Measurements from ENCODE around the gene ERRFI1.

The ERRFI1 gene

DNA sequence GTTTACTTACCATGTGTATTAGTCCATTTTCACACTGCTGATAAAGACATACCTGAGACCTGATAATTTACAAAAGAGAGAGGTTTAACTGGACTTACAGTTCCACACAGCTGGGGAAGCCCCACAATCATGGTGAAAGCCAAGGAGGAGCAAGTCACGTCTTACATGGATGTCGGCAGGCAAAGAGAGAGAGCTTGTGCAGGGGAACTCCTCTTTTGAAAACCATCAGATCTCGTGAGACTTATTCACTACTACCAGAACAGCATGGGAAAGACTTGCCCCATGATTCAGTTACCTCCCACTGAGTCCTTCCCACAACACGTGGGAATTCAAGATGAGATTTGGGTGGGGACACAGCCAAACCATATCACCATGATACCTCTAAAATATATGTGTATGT, 39.3 kb upstream of the ERRFI1 start:
- no peak for TF ChIP-seq CTCF (IDR thresholded peaks at IDR 0.05; ENCODE audit: low read depth, low read length)
- Histone ChIP-seq H3K27ac (no peak overlapping the region), H3K9me3 (ENCODE audit: severe bottlenecking) (peaks cover 3% of the 10 kb centered on the region), H3K4me3 (ENCODE audit: low read depth, low read length) (no peak overlapping the region), H3K36me3 (no peaks in the 10 kb centered on the region), H3K27me3 (ENCODE audit: insufficient read depth, low read depth, severe bottlenecking) (no peaks in the 10 kb centered on the region)
- DNase-seq = no peak

- TF ChIP-seq CTCF (IDR thresholded peaks at IDR 0.05; ENCODE audit: low read depth, low read length) = no peak
- no peak for DNase-seq
- Histone ChIP-seq H3K9me3 (ENCODE audit: severe bottlenecking) (no peaks in the 10 kb centered on the region), H3K4me3 (ENCODE audit: low read depth, low read length) (no peak overlapping the region), H3K36me3 (no peaks in the 10 kb centered on the region), H3K27me3 (ENCODE audit: insufficient read depth, low read depth, severe bottlenecking) (no peaks in the 10 kb centered on the region), H3K27ac (no peak overlapping the region)
These were observed 37.4 kb upstream of the ERRFI1 start for GRCh38 chr1:8063298-8064036.

DNA sequence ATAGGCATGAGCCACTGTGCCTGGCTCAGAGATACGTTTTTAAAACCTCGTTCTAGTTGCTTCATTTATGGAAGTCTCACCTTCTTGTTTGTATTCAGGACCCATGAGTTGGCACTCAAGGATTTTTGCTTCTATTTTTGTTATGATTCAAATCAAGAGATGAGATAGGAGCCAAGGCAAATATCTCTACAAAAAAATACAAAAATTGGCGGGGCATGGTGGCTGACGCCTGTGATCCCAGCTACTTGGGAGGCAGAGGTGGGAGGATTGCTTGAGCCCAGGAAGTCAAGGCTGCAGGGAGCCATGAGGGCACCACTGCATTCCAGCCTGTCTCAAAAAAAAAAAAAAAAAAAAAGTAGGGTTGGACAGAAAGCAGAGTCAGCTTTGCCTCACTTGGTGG, 36.8 kb upstream of the ERRFI1 start:
- Histone ChIP-seq H3K27me3 (ENCODE audit: insufficient read depth, low read depth, severe bottlenecking) (no peaks in the 10 kb centered on the region), H3K9me3 (ENCODE audit: severe bottlenecking) (no peaks in the 10 kb centered on the region), H3K4me3 (ENCODE audit: low read depth, low read length) (no peak overlapping the region), H3K36me3 (no peaks in the 10 kb centered on the region), H3K27ac (no peak overlapping the region)
- no peak for DNase-seq
- TF ChIP-seq CTCF (IDR thresholded peaks at IDR 0.05; ENCODE audit: low read depth, low read length) = no peak

DNA sequence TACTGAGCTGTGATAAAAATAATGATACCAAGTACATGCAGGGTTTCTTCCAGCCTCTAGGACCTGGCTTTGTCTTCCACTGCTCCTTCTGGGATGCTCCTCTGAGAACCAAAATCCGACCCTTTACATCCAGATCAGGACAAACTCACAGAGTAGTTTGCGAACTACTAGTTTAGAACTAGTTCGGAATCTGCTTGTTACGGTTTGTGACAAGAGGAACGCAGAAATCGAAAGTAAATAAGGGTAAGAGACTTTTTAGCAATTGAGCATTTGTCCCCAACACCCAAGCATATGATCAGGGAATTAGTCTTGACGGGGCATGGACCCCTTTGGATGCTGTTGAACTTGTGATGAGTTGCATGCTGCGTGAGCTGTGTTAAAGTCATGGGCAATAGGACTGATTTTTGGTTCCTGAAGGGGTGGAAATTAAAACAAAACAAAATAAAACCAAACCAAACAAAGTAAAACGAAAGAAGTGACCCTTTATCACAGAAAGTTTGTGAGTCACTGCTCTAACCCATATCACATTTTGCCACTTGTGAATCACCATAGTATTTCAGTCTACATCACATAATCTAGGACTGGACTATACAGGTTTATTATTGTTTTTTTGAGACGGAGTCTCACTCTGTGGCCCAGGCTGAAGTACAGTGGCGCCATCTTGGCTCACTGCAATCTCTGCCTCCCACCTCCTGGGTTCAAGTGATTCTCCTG, 35.7 kb upstream of the ERRFI1 start:
- no peak overlapping the region for H3K27ac ChIP-seq
- no peaks in the 10 kb centered on the region for H3K27me3 ChIP-seq (ENCODE audit: insufficient read depth, low read depth, severe bottlenecking)
- H3K9me3 ChIP-seq (ENCODE audit: severe bottlenecking) = no peaks in the 10 kb centered on the region
- no peaks in the 10 kb centered on the region for H3K36me3 ChIP-seq
- H3K4me3 ChIP-seq (ENCODE audit: low read depth, low read length) = no peak overlapping the region
- TF ChIP-seq CTCF (IDR thresholded peaks at IDR 0.05; ENCODE audit: low read depth, low read length) = no peak
- DNase-seq = no peak

- Histone ChIP-seq H3K4me3 (ENCODE audit: low read depth, low read length) (no peak overlapping the region), H3K27me3 (ENCODE audit: insufficient read depth, low read depth, severe bottlenecking) (no peaks in the 10 kb centered on the region), H3K36me3 (no peaks in the 10 kb centered on the region), H3K9me3 (ENCODE audit: severe bottlenecking) (no peaks in the 10 kb centered on the region), H3K27ac (no peak overlapping the region)
- TF ChIP-seq CTCF (IDR thresholded peaks at IDR 0.05; ENCODE audit: low read depth, low read length) = no peak
- DNase-seq = no peak
These were observed 35.1 kb upstream of the ERRFI1 start for GRCh38 chr1:8061210-8061609.
